ENCODE data around the gene TECPR1. TPM values are rescaled to one million over a fixed set of nuclear protein-coding genes. Genes with fewer than 3 reads are reported as not detected.
"Not testable (repeated sequence)": the region's sequence is repeated elsewhere in the genome, so short reads cannot be mapped to it uniquely, and the experiment has no call there.

Gene TECPR1
- polyA plus RNA-seq, 1 donor from 2014 or later, result 28.8 TPM

DNA sequence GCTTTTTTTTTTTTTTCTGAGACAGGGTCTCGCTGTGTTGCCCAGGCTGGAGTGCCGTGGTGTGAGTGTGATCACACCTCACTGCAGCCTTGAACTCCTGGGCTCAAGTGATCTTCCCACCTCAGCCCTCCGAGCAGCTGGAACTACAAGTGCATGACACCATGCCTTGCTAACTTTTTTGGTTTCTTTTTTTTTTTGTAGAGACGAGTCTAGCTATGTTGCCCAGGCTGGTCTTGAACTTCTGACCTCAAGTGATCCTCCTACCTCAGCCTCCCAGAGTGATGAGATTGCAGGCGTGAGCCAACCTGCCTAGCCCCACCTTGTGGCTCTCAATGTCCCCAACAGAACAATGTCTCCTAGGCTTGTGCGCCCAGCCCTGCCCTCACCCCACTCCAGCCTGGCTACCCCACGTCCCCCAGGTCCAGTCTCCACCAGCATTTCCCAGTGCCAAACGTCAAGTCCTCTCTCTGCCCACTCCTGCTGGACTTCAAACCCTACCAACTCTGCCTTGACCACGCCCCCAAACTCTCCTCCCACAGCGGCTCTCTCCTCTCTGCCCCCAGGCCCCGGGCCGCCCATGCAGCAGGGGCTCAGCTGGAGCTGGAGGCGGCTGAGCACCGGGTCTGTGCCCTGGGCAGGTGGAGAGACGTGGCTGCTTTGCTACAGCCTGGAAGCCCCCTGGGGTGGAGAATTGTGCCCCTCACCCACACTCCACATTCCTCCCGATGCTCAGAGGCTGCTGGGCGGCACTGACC, 21.9 kb downstream of the TECPR1 start:
- H3K36me3 Mint-ChIP-seq, result peaks cover 10% of the 10 kb centered on the region
- no peak overlapping the region for H3K27ac Mint-ChIP-seq
- H3K9me3 Mint-ChIP-seq, result no peaks in the 10 kb centered on the region
- H3K4me1 Mint-ChIP-seq, result no peaks in the 10 kb centered on the region
- no peaks in the 10 kb centered on the region for H3K27me3 Mint-ChIP-seq
- peak overlapping the region in 1 of 4 donors; percentile 54 for H3K4me3 Mint-ChIP-seq

DNA sequence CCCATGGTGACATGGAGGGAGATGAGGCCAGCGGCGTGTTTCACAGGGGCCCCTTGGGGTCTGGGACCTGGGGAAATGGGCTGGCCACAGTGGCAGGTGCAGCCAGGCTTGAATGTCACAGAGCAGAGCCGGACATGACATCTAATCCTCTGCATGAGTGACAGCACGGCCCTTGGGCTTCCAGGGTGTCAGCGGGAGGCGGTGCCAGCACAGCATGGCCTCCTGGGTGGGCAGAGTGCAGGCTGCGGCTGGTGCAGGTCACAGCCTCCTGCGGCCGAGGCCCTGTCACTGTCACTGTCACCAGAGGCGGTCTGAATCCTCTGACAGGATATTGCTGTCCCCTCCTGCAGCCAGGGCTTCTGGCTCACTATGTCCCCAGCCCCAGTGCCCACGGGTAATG, 22.6 kb downstream of the TECPR1 start:
- no peaks in the 10 kb centered on the region for H3K9me3 Mint-ChIP-seq
- H3K36me3 Mint-ChIP-seq, result peaks cover 10% of the 10 kb centered on the region
- no peak overlapping the region for H3K27ac Mint-ChIP-seq
- H3K4me1 Mint-ChIP-seq, result no peaks in the 10 kb centered on the region
- no peak overlapping the region for H3K4me3 Mint-ChIP-seq
- H3K27me3 Mint-ChIP-seq, result peaks cover 1% of the 10 kb centered on the region

DNA sequence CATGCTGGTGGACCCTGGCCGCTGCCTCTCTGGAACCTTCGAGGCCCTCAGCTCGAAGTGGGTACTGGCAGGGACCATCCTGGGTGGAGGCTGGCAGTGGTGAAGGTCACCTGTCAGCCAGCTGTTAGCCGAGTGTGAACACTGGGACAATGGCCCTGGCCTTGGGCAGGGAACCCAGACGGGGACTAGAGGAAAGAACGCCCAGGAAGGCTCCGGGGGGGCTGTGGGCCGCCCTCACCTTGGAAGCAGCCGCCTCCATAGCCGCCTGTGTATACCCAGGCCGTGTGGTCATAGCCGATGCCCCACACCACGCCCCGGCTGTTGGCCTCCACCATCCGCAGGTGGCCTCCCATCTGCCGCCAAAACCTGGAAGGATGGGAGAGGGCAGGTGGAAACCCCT, 23.2 kb downstream of the TECPR1 start:
- Mint-ChIP-seq H3K36me3 (peaks cover 9% of the 10 kb centered on the region), H3K9me3 (no peaks in the 10 kb centered on the region), H3K27me3 (peaks cover 1% of the 10 kb centered on the region), H3K4me1 (no peaks in the 10 kb centered on the region), H3K27ac (no peak overlapping the region), H3K4me3 (no peak overlapping the region)

DNA sequence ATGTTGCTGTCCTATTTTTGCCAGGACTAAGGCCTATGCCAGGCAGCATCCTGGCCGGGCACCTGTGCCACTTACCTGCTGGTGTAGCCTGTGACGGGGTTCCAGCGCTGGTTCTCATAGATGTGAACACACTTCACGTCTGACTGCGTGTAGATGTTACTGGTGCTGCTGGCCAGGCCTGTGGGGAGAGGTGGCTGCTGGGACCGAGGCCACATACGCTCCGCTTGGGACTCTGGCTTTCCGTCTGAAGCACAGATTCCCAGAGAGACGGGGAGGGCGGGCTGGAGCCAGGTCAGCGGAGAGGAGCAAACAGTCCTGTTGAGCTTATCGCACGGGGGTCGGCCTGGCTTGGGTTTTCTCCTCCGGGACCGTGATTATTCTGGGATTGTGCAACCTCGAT, 24.1 kb downstream of the TECPR1 start:
- H3K27ac Mint-ChIP-seq, result no peak overlapping the region
- H3K27me3 Mint-ChIP-seq, result peaks cover 4% of the 10 kb centered on the region
- no peaks in the 10 kb centered on the region for H3K4me1 Mint-ChIP-seq
- no peak overlapping the region for H3K4me3 Mint-ChIP-seq
- peaks cover 8% of the 10 kb centered on the region for H3K36me3 Mint-ChIP-seq
- H3K9me3 Mint-ChIP-seq, result no peaks in the 10 kb centered on the region

DNA sequence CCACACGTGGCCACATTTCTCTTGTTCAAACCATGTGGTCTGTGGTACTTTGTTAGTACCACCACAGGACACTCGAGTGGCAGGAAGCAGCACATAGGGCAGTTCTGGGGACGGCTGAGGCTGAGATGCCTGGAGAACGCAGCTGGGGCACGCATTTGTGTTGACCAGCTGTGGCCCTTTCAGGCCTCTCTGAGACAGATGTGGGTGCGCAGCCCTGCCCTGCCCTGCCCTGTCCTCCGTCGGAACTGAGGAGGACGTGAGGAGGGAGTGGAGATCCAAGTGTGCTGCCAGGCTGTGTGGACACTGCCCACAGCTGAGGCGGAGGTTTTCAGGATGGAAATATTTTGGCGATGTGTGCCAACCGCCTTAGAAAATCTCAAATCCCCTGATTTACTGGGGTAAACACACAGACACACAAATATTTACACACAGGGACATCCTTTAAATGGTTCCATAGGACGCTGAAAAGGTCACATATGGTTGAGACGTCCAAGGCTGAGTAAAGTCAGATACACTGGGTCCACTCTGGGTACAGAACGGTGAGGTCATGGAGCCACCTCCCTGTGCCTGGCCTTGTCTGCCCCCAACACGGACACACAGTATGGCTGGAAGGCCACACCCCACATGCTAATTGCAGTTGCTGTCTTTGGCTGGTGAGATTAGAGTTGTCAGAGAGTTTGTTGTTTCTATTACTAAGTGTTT, 26.0 kb downstream of the TECPR1 start:
- peaks cover 4% of the 10 kb centered on the region for H3K27me3 Mint-ChIP-seq
- H3K9me3 Mint-ChIP-seq, result no peaks in the 10 kb centered on the region
- H3K4me3 Mint-ChIP-seq, result no peak overlapping the region
- no peak overlapping the region for H3K27ac Mint-ChIP-seq
- no peaks in the 10 kb centered on the region for H3K4me1 Mint-ChIP-seq
- peaks cover 11% of the 10 kb centered on the region for H3K36me3 Mint-ChIP-seq

DNA sequence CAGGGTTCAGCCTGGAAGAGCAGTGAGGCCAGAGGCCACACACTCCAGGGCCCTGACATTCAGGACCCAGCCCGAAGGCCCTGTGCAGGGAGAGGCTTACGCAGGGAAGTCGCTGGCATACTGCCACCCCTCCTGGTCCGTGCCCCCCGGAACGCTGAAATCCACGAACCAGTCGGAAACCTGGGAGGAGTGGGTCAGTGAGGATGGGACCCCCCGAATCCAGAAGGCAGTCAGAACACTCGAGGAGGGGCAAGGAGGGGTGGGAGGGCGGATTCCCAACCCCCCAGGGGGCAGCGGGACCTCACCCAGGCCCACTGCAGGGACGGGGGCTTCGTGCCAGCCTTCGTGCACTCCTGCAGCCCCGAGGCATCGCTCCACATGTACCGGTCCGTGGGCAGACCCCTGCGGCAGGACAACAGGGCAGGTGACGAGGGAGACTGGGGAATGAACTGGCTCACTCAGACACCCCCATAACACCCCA, 27.3 kb downstream of the TECPR1 start:
- Mint-ChIP-seq H3K27ac (no peak overlapping the region), H3K4me3 (no peak overlapping the region), H3K4me1 (peaks cover 2 to 3% (median 3%) of the 10 kb centered on the region in 3 donors), H3K9me3 (no peaks in the 10 kb centered on the region), H3K27me3 (peaks cover 5% of the 10 kb centered on the region), H3K36me3 (peaks cover 6% of the 10 kb centered on the region)

DNA sequence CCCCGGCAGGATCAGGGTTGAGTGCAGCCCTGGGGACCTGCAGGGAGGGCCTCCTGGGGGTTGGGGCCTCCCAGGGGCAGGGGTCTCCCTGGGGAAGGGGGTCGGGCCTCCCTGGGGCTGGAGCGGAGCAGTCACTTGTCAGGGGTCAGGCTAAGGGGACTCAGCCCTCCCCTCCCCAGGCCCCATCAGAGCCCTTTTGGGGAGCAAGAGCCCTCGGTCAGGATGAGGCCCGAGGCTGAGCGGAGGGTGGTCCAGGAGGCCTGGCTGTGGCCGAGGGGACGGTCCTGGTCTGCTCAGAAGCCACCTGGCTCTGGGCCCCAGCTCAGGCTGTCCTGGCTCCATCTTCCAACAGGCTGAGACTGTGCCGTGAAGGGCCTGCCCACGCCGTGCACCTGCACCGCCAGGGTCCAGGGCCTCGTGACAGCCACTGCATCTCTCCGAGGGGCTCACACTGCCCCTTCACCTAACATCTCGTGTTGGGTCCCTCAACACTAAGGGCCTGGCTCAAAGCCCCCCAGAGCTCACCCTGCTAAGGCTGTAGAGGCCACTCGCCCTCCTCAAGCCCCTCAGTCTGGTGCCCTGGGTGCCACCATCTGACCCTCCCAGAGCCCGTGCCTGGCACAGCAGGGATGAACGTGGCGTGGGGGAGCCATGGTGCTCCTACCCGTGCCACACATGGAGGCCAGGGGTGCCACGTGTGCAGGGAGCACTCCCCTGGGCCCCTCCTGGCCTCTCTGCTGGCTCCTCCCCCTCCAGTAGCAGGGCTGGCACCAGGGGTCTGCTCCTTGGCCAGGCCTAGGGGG, 27.9 kb downstream of the TECPR1 start:
- Mint-ChIP-seq H3K4me3 (no peak overlapping the region), H3K27me3 (peaks cover 8% of the 10 kb centered on the region), H3K9me3 (no peaks in the 10 kb centered on the region), H3K4me1 (peaks cover 8 to 9% (median 9%) of the 10 kb centered on the region in 3 donors), H3K36me3 (peaks cover 6% of the 10 kb centered on the region), H3K27ac (no peak overlapping the region)

DNA sequence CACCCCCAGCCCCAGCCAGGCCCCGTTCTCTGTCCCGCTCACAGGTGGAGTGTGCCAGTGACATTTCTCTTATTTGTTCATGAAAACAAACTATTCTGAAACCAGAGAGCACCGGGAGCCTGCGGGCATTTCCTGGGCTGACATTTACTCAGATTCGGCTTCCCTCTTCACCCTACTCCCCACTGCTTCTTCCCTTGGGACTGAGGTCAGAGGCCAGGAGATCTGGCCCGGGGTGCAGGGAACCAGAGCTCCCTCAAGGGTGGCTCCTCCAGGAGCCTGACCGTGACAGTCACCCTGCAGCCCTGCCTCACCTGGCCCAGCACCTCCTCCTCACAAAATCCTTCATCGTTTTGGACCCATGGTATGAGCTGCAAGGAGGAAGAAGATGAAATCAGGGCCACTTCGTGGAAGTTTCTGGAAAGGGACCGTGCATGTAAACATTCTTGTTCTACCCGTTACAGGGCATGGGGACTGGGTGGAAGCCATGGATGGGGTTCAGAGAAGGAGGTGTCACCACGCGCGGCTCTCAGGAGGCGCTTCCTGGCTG, 28.6 kb downstream of the TECPR1 start:
- no peak overlapping the region for H3K27ac Mint-ChIP-seq
- H3K9me3 Mint-ChIP-seq, result no peaks in the 10 kb centered on the region
- no peak overlapping the region for H3K4me3 Mint-ChIP-seq
- peaks cover 6% of the 10 kb centered on the region for H3K36me3 Mint-ChIP-seq
- peaks cover 13 to 16% (median 16%) of the 10 kb centered on the region in 3 donors for H3K4me1 Mint-ChIP-seq
- peaks cover 10% of the 10 kb centered on the region for H3K27me3 Mint-ChIP-seq

DNA sequence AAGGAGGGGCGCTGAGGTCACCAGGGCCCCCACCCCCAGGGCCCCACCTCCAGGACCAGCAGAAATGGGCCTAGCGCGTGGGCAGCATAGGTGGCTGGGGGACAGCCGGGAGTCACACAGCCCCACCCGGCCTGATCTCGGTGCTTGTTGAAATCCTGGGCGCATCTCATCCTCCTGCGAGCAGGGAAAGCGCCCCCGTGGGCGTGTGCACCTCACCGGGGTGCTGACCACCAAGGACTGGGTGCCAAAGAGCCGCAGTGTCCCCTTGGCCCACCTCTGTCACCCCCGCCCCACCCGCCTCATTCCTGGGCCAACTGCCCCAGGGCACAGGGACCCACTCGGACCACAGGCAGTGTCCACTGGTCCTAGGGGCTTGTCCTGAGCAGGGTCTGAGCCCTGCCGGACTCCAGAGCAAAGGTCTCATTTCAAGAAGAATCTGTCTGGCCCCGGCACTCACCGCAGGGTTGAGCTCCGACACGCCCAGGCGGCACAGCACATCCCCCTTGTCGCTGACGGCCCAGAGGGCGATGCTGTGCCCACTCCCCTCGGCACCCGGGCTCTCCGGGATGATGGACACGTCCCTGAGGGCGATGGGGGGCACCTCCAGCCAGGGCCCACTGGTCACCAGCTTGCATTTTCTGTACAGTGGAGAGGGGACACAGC, 29.4 kb downstream of the TECPR1 start:
- peaks cover 17 to 21% (median 20%) of the 10 kb centered on the region in 3 donors for H3K4me1 Mint-ChIP-seq
- no peak overlapping the region for H3K27ac Mint-ChIP-seq
- no peaks in the 10 kb centered on the region for H3K9me3 Mint-ChIP-seq
- no peak overlapping the region for H3K4me3 Mint-ChIP-seq
- peaks cover 4% of the 10 kb centered on the region for H3K36me3 Mint-ChIP-seq
- H3K27me3 Mint-ChIP-seq, result peaks cover 14% of the 10 kb centered on the region

DNA sequence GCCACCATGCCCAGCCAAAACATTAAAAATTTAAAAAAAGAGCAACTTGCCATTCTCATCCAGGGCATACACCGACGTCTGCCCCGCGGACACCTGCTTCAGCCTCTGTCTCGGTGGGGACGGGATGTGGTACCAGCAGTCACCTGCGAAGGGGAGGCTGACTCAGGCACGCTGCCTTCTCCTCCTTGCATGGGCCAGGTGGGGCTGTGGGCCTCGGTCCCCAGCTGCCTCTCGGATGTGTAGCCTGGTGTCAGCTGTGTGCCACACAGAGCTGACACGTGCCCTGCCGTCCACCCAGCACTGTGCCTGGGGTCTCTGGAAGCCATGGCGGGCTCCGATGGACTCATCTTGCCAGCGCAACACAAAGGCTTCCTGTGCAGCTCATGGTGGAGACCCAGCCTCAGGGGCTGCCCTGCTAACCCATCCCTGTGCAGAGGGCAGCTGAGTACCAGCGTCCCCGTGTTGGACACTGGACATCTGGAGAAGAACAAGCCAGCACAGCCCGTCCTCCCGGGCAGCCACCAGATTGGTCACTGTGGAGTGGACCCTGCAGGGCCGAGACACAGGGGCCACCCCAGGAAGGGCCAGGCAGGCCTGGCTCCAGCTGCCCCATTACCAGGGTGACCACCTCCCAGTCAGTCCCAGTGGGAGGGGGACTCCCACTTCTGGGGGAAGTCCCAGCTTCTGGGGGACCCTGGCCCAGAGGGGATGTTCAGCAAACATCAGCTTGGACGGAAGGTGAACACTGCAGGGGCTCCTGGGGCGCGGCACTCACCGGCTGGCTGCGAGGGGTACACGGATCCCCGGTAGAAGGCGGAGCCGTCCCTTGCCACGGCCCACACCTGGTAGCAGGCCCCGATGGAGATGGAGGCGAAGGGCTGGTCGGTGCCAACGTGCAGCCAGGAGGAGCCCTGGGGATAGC, 30.2 kb downstream of the TECPR1 start:
- Mint-ChIP-seq H3K27ac (peak overlapping the region in 1 of 3 donors; percentile 13), H3K27me3 (peaks cover 14% of the 10 kb centered on the region)

DNA sequence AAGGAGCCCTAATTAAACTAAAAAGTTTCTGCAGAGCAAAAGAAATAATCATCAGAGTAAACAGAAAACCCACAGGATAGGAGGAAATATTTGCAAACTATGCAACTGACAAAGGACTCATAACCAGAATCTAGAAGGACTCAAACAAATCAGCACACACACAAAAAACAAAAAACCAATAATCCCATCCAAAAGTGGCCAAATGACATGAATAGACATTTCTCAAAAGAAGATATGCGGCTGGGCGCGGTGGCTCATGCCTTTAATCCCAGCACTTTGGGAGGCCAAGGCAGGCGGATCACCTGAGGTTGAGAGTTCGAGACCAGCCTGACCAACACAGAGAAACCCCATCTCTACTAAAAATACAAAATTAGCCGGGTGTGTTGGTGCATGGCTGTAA, 32.6 kb downstream of the TECPR1 start:
- Mint-ChIP-seq H3K27me3 (peaks cover 13% of the 10 kb centered on the region), H3K27ac (peak overlapping the region in 1 of 3 donors; percentile 19), H3K4me1 (peaks cover 17 to 22% (median 21%) of the 10 kb centered on the region in 3 donors), H3K4me3 (peak overlapping the region in 3 of 4 donors; percentile 3 to 19 (median 5))
- not testable (repeated sequence) for H3K9me3 Mint-ChIP-seq, H3K36me3 Mint-ChIP-seq

More for the DNA sequence above, 30.2 kb downstream of the TECPR1 start:
- Mint-ChIP-seq H3K4me3 (no peak overlapping the region), H3K4me1 (peaks cover 17 to 21% (median 20%) of the 10 kb centered on the region in 3 donors), H3K9me3 (no peaks in the 10 kb centered on the region), H3K36me3 (peaks cover 4% of the 10 kb centered on the region)

DNA sequence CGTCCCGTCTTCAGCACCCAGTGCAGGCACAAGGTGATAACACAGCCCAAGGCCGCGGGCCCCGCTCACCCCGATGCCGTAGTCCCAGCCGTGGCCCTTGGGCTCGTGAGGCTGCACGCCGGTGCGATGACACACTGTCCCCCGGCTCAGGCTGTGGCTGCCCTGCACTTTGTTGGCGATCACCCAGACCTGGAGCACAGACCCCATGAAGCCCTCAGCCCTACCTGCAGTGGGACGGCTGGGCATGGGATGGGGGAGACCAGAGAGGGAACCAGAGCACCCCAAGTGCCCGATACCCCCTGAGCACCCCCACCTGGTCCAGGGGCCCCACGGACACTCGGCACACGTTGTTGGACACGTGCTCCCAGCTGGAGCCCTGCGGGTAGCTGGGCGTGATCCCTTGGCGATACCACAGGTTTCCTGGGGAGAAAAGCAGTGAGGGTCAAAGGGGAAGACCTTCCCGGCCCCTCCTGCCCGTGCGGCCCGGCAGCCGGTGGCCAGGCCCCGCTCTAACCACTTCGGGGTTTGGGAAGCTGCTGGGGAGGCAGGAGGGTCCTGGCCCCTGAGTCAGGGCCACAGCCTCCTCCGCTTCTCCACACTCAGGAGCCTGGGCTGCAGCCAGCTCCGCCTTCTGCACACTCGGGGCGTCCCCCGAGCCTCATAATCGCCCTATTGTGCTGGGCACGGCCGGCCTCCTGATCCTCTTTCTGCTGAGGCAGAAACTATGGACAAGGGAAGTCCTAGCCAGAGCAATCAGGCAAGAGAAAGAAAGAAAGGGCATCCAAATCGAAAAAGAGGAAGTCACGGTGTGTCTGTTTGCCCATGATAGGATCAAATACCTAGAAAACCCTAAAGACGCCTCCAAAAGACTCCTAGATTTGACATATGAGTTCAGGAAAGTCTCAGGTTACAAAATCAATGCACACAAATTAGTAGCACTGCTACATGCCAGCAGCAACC, 34.1 kb downstream of the TECPR1 start:
- peaks cover 14% of the 10 kb centered on the region for H3K27me3 Mint-ChIP-seq
- peak overlapping the region; percentile 25 to 60 (median 45) for H3K27ac Mint-ChIP-seq
- peaks cover 17 to 22% (median 21%) of the 10 kb centered on the region in 3 donors for H3K4me1 Mint-ChIP-seq
- H3K36me3 Mint-ChIP-seq, result peaks cover 4% of the 10 kb centered on the region
- H3K4me3 Mint-ChIP-seq, result peak overlapping the region in 2 of 4 donors; percentile 4 to 39
- H3K9me3 Mint-ChIP-seq, result no peaks in the 10 kb centered on the region

Data from IgD-negative memory B cell (primary cell).